Skeletal muscle tissue (tissue), 4 donors: Measurements from ENCODE around the gene ATE1. TPM values are rescaled to one million over a fixed set of nuclear protein-coding genes. Genes with fewer than 3 reads are reported as not detected.
A peak's percentile ranks its signal among the peaks of the same experiment; 100 is the strongest.

ENCODE experiments used
- H3K27ac ChIP-seq: one replicate; pipeline ENCODE4 v1.7.0; 2013; ENCODE audit warnings: mild to moderate bottlenecking, low read depth, low read length, inconsistent platforms
- H3K27me3 ChIP-seq, 3 donors: one replicate each; pipeline ENCODE4 v1.7.0; 2013; ENCODE audit warnings: low read length in 3 of 3; ENCODE audit not compliant: control insufficient read depth in 3 of 3, insufficient read depth in 3 of 3
- H3K36me3 ChIP-seq, 3 donors: one replicate each; pipeline ENCODE4 v1.7.0; 2013; ENCODE audit warnings: low read length in 3 of 3; ENCODE audit not compliant: control insufficient read depth in 3 of 3, insufficient read depth in 3 of 3
- H3K4me1 ChIP-seq, 3 donors: one replicate each; pipeline ENCODE4 v1.7.0; 2013; ENCODE audit warnings: low read length in 3 of 3, mild to moderate bottlenecking in 3 of 3; ENCODE audit not compliant: control insufficient read depth in 3 of 3, insufficient read depth in 3 of 3
- H3K4me3 ChIP-seq, 3 donors: one replicate each; pipeline ENCODE4 v1.7.0; 2013; ENCODE audit warnings: low read length in 3 of 3
- H3K9ac ChIP-seq, 3 donors: one replicate each; pipeline ENCODE4 v1.7.0; 2013; ENCODE audit warnings: low read length in 3 of 3, mild to moderate bottlenecking in 3 of 3, moderate library complexity in 2 of 3, low read depth in 1 of 3
- H3K9me3 ChIP-seq, 3 donors: one replicate each; pipeline ENCODE4 v1.7.0; 2013; ENCODE audit warnings: low read length in 3 of 3; ENCODE audit not compliant: control insufficient read depth in 3 of 3
- total RNA-seq: library from RNA; depleted of rRNA; stranded (reverse); fragments of >200 nt; gene quantifications from one replicate; pipeline ENCODE4 v1.2.3, GENCODE V29; 2014
- donor health status: Osteomylitis.

ATE1 gene
- total RNA-seq, 1 donor from 2014 or later = 30.3 TPM

GRCh38 chr10:121740069-121740468 is 187.8 kb downstream of the ATE1 start:
- Histone ChIP-seq H3K27ac (no peak overlapping the region), H3K9ac (no peak overlapping the region), H3K9me3 (no peaks in the 10 kb centered on the region), H3K27me3 (peaks cover 2 to 5% (median 3%) of the 10 kb centered on the region in 3 donors), H3K36me3 (peaks cover 3 to 13% (median 4%) of the 10 kb centered on the region in 3 donors), H3K4me3 (no peak overlapping the region), H3K4me1 (no peaks in the 10 kb centered on the region)

- Histone ChIP-seq H3K4me3 (no peak overlapping the region), H3K9me3 (no peaks in the 10 kb centered on the region), H3K27me3 (peaks cover 4 to 10% (median 8%) of the 10 kb centered on the region in 3 donors), H3K36me3 (peaks cover 3 to 13% (median 4%) of the 10 kb centered on the region in 3 donors), H3K27ac (no peak overlapping the region), H3K9ac (no peak overlapping the region), H3K4me1 (no peaks in the 10 kb centered on the region)
Observed at GRCh38 chr10:121739114-121739513, 188.7 kb downstream of the ATE1 start.

GRCh38 chr10:121736315-121737130 is 191.3 kb downstream of the ATE1 start:
- Histone ChIP-seq H3K4me3 (no peak overlapping the region), H3K9ac (no peak overlapping the region), H3K36me3 (peaks cover 0 to 6% (median 2%) of the 10 kb centered on the region in 3 donors), H3K27me3 (peaks cover 4 to 15% (median 8%) of the 10 kb centered on the region in 3 donors), H3K4me1 (no peaks in the 10 kb centered on the region), H3K27ac (no peak overlapping the region), H3K9me3 (no peaks in the 10 kb centered on the region)

GRCh38 chr10:121735263-121735662 is 192.6 kb downstream of the ATE1 start:
- H3K4me1 ChIP-seq = no peaks in the 10 kb centered on the region
- H3K27me3 ChIP-seq = peaks cover 4 to 15% (median 8%) of the 10 kb centered on the region in 3 donors
- no peak overlapping the region for H3K4me3 ChIP-seq
- H3K36me3 ChIP-seq = no peaks in the 10 kb centered on the region
- no peaks in the 10 kb centered on the region for H3K9me3 ChIP-seq
- no peak overlapping the region for H3K27ac ChIP-seq
- no peak overlapping the region for H3K9ac ChIP-seq

- Histone ChIP-seq H3K9ac (peak overlapping the region in 1 of 3 donors; percentile 8), H3K27me3 (peaks cover 4 to 15% (median 8%) of the 10 kb centered on the region in 3 donors), H3K27ac (no peak overlapping the region), H3K36me3 (no peaks in the 10 kb centered on the region), H3K4me3 (no peak overlapping the region), H3K4me1 (no peaks in the 10 kb centered on the region), H3K9me3 (no peaks in the 10 kb centered on the region)
Observed at GRCh38 chr10:121734589-121735045, 193.2 kb downstream of the ATE1 start.

- no peak overlapping the region for H3K9ac ChIP-seq
- H3K4me1 ChIP-seq = no peaks in the 10 kb centered on the region
- H3K9me3 ChIP-seq = no peaks in the 10 kb centered on the region
- no peak overlapping the region for H3K27ac ChIP-seq
- peaks cover 4 to 15% (median 11%) of the 10 kb centered on the region in 3 donors for H3K27me3 ChIP-seq
- H3K36me3 ChIP-seq = no peaks in the 10 kb centered on the region
- H3K4me3 ChIP-seq = no peak overlapping the region
Observed at GRCh38 chr10:121732656-121733445, 195.0 kb downstream of the ATE1 start.

- H3K27me3 ChIP-seq = peaks cover 4 to 15% (median 11%) of the 10 kb centered on the region in 3 donors
- no peak overlapping the region for H3K9ac ChIP-seq
- no peaks in the 10 kb centered on the region for H3K4me1 ChIP-seq
- H3K36me3 ChIP-seq = no peaks in the 10 kb centered on the region
- H3K9me3 ChIP-seq = no peaks in the 10 kb centered on the region
- no peak overlapping the region for H3K27ac ChIP-seq
- H3K4me3 ChIP-seq = no peak overlapping the region
Observed at GRCh38 chr10:121732172-121732571, 195.7 kb downstream of the ATE1 start.

- Histone ChIP-seq H3K36me3 (no peaks in the 10 kb centered on the region), H3K27me3 (peaks cover 0 to 8% (median 0%) of the 10 kb centered on the region in 3 donors), H3K27ac (no peak overlapping the region), H3K9me3 (peaks cover 0 to 2% (median 0%) of the 10 kb centered on the region in 3 donors), H3K9ac (no peak overlapping the region), H3K4me1 (no peaks in the 10 kb centered on the region), H3K4me3 (no peak overlapping the region)
Observed at GRCh38 chr10:121724282-121724681, 203.5 kb downstream of the ATE1 start.

GRCh38 chr10:121722665-121723064 is 205.2 kb downstream of the ATE1 start:
- H3K27me3 ChIP-seq = peaks cover 0 to 5% (median 0%) of the 10 kb centered on the region in 3 donors
- H3K9ac ChIP-seq = no peak overlapping the region
- no peak overlapping the region for H3K4me3 ChIP-seq
- no peak overlapping the region for H3K27ac ChIP-seq
- H3K36me3 ChIP-seq = no peaks in the 10 kb centered on the region
- H3K9me3 ChIP-seq = peaks cover 0 to 2% (median 0%) of the 10 kb centered on the region in 3 donors
- H3K4me1 ChIP-seq = no peaks in the 10 kb centered on the region

- no peaks in the 10 kb centered on the region for H3K36me3 ChIP-seq
Observed at GRCh38 chr10:121721257-121721656, 206.6 kb downstream of the ATE1 start.

More at GRCh38 chr10:121721257-121721656, 206.6 kb downstream of the ATE1 start:
- no peak overlapping the region for H3K4me3 ChIP-seq
- H3K27ac ChIP-seq = no peak overlapping the region
- H3K27me3 ChIP-seq = peaks cover 0 to 3% (median 0%) of the 10 kb centered on the region in 3 donors
- no peaks in the 10 kb centered on the region for H3K4me1 ChIP-seq
- no peak overlapping the region for H3K9ac ChIP-seq
- peaks cover 0 to 2% (median 0%) of the 10 kb centered on the region in 3 donors for H3K9me3 ChIP-seq
